ENCODE data around the gene EMC7.

DNA sequence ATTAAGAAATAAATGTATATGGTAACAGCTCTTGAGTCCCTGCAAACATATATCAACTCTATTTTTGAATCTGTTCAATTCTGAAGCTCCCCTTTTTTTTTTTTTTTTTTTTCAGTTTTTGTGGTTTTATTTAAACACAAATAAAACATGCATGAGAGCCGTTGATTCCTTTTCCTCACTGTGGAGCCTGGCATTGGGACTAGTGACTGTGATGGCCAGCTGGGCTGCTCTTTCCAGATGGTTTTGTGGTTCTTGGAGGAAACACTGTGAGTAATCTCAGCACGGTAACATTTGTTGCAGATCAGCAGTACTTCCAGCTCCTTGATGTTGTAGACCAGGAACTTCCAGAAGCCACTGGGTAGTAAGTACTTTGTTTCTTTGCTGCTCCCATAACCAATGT is 15.9 kb downstream of the EMC7 start:
- no peak for TF ChIP-seq EP300 (IDR thresholded peaks at IDR 0.05; ENCODE audit: low read depth)
- TF ChIP-seq, protein P1, sequence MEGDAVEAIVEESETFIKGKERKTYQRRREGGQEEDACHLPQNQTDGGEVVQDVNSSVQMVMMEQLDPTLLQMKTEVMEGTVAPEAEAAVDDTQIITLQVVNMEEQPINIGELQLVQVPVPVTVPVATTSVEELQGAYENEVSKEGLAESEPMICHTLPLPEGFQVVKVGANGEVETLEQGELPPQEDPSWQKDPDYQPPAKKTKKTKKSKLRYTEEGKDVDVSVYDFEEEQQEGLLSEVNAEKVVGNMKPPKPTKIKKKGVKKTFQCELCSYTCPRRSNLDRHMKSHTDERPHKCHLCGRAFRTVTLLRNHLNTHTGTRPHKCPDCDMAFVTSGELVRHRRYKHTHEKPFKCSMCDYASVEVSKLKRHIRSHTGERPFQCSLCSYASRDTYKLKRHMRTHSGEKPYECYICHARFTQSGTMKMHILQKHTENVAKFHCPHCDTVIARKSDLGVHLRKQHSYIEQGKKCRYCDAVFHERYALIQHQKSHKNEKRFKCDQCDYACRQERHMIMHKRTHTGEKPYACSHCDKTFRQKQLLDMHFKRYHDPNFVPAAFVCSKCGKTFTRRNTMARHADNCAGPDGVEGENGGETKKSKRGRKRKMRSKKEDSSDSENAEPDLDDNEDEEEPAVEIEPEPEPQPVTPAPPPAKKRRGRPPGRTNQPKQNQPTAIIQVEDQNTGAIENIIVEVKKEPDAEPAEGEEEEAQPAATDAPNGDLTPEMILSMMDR (IDR thresholded peaks at IDR 0.05): no peak
